Small intestine (tissue), 7 donors: Measurements from ENCODE around the gene PSMA7. TPM values are rescaled to one million over a fixed set of nuclear protein-coding genes. Genes with fewer than 3 reads are reported as not detected.

Experiments used
- DNase-seq, 2 donors: peaks; one replicate each; pipeline versions ENCODE4 v3.0.0 to v3.0.0-alpha.2; 2013
- FAIRE-seq: peaks from 2 replicates; lab custom pipeline; 2012; peaks lifted over from hg19 to GRCh38; lab: Jason Lieb, UNC
- H3K27ac ChIP-seq, 3 donors: one replicate each; pipeline ENCODE4 v1.5.1; 2013; ENCODE audit warnings: low read length in 2 of 3, mild to moderate bottlenecking in 2 of 3, control low read depth in 1 of 3, inconsistent platforms in 1 of 3, low read depth in 1 of 3, moderate library complexity in 1 of 3
- H3K27me3 ChIP-seq, 3 donors: one replicate each; pipeline ENCODE4 v1.6.1; 2013; ENCODE audit warnings: low read length in 3 of 3, inconsistent platforms in 1 of 3; ENCODE audit not compliant: control insufficient read depth in 3 of 3, insufficient read depth in 3 of 3
- H3K36me3 ChIP-seq, 3 donors: one replicate each; pipeline ENCODE4 v1.6.1; 2013; ENCODE audit warnings: low read length in 3 of 3, inconsistent platforms in 1 of 3, low read depth in 1 of 3, mild to moderate bottlenecking in 1 of 3, moderate library complexity in 1 of 3; ENCODE audit not compliant: control insufficient read depth in 3 of 3, insufficient read depth in 2 of 3
- H3K4me1 ChIP-seq, 3 donors: one replicate each; pipeline ENCODE4 v1.6.1; 2013; ENCODE audit warnings: low read length in 2 of 3, inconsistent platforms in 1 of 3, low read depth in 1 of 3, mild to moderate bottlenecking in 1 of 3, moderate library complexity in 1 of 3; ENCODE audit not compliant: control insufficient read depth in 3 of 3, insufficient read depth in 2 of 3
- H3K4me3 ChIP-seq, 3 donors: one replicate each; pipeline ENCODE4 v1.5.1; 2013; ENCODE audit warnings: low read length in 3 of 3, control low read depth in 1 of 3, inconsistent platforms in 1 of 3, low read depth in 1 of 3, mild to moderate bottlenecking in 1 of 3, moderate library complexity in 1 of 3
- H3K9me3 ChIP-seq, 2 donors: one replicate each; pipeline ENCODE4 v1.6.1; 2013; ENCODE audit warnings: low read depth in 1 of 2, low read length in 1 of 2; ENCODE audit not compliant: control insufficient read depth in 2 of 2, insufficient read depth in 1 of 2
- WGBS, 3 donors: extraction: QIAGEN DNeasy Blood & Tissue Kit; methylation state at CpG; one replicate each; pipeline ENCODE4 v1.1.7; 2013; 5-methylcytosine and 5-hydroxymethylcytosine counted together
- polyA plus RNA-seq, 4 donors: library from polyadenylated mRNA; stranded (reverse) in 3 of 4; unstranded in 1 of 4; fragments of 200-250 nt in 3 of 4; fragments of 120-200 nt in 1 of 4; gene quantifications; one replicate each; pipeline versions ENCODE4 v1.2.1 to v1.2.3, GENCODE V29; 2013
- donor health status: healthy with polysubstance abuse.
- donor health status: control.
- donor health status: control.
- donor health status: Bipolar disorder and iron deficiency.
- donor health status: healthy.

The PSMA7 gene
- polyA plus RNA-seq, 4 donors, result 136 to 378 (median 310) TPM

DNA sequence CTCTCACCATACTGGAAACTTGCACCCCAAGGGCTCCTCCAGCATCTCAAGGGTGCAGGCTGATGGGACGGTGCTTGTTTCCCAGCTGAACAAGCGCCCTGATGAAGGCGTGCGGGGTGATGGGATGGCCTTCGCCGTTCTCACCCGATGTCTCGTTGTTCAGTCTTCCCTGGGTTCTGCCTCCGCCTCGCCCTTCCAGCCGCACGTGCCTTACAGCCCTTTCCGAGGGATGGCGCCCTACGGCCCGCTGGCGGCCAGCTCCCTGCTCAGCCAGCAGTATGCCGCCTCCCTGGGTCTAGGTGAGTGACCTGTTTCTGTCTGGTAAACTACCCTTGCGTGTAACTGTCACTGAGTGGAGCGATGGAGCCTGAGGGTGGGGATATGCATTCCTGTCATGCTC is 17.1 kb downstream of the PSMA7 start:
- Histone ChIP-seq H3K27me3 (no peaks in the 10 kb centered on the region), H3K36me3 (peaks cover 0 to 69% (median 25%) of the 10 kb centered on the region in 3 donors), H3K27ac (no peak overlapping the region), H3K9me3 (no peaks in the 10 kb centered on the region), H3K4me1 (peaks cover 0 to 11% (median 7%) of the 10 kb centered on the region in 3 donors), H3K4me3 (no peak overlapping the region)
- 95 to 97% (median 96%) methylated on average over 20 of the region's 20 CpGs for WGBS, 3 donors
- FAIRE-seq (no peak), DNase-seq (no peak)

DNA sequence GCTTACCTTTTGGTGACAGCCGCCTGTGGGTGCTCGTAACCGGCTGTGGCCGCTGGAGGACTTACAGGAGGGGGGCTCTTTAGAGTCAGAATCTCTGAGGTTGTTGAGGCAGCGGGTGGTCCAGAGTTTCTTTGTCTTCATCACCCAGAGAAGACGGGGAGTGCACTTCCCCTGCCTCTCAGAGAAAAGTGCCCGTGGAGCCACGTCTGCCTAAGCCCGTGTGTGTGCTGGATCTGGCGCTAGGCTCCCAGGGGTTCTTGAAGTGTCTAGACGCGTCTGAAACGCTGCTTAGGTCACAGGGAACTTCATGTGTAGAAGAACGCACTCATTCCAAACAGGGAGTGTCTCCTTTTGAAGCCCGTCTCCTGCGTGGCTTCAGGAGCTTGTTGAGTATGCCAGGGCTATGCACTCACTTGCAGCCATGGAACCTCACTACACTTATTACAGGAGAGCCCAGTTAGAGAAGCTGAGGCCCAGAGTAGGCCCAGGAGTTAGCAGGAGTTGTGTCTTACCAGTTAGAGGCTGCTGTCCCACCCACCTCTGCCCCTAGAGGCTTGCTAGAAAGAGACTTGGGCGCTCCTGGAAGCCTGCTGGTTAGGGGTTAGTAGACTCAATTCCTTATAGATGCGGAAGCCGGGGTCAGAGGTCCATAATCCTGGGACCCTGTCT is 19.6 kb downstream of the PSMA7 start:
- peak overlapping the region; percentile 55 to 91 (median 86) for H3K4me3 ChIP-seq
- 12 to 27% (median 26%) methylated on average over 19 of the region's 19 CpGs for WGBS, 3 donors
- FAIRE-seq (no peak), DNase-seq (peak; percentile 31 to 45)
- peaks cover 0 to 44% (median 19%) of the 10 kb centered on the region in 3 donors for H3K36me3 ChIP-seq
- peaks cover 3 to 35% (median 10%) of the 10 kb centered on the region in 3 donors for H3K4me1 ChIP-seq
- no peaks in the 10 kb centered on the region for H3K9me3 ChIP-seq
- peak overlapping the region in 1 of 3 donors; percentile 28 for H3K27ac ChIP-seq
- no peaks in the 10 kb centered on the region for H3K27me3 ChIP-seq

GRCh38 chr20:62122654-62123449 is 20.3 kb downstream of the PSMA7 start:
- H3K36me3 ChIP-seq, result peaks cover 0 to 37% (median 12%) of the 10 kb centered on the region in 3 donors
- no peaks in the 10 kb centered on the region for H3K9me3 ChIP-seq
- H3K4me1 ChIP-seq, result peaks cover 3 to 38% (median 10%) of the 10 kb centered on the region in 3 donors
- H3K4me3 ChIP-seq, result peak overlapping the region; percentile 55 to 91 (median 86)
- H3K27me3 ChIP-seq, result no peaks in the 10 kb centered on the region
- WGBS, 3 donors, result 0 to 1% (median 0%) methylated on average over 36 to 77 of the region's 77 CpGs
- DNase-seq (peak; percentile 40 to 76), FAIRE-seq (no peak)
- H3K27ac ChIP-seq, result peak overlapping the region; percentile 49 to 83 (median 70)

- no peak for FAIRE-seq
- Histone ChIP-seq H3K27me3 (no peaks in the 10 kb centered on the region), H3K4me1 (peaks cover 3 to 38% (median 10%) of the 10 kb centered on the region in 3 donors), H3K36me3 (peaks cover 0 to 29% (median 7%) of the 10 kb centered on the region in 3 donors), H3K9me3 (no peaks in the 10 kb centered on the region), H3K27ac (peak within 1 kb of the TSS; percentile 93 to 98 (median 96)), H3K4me3 (peak within 1 kb of the TSS; percentile 57 to 91 (median 86))
- 0 to 1% (median 0%) methylated on average over 41 to 124 of the region's 124 CpGs for WGBS, 3 donors
- peak; percentile 96 to 100 for DNase-seq
Observed at GRCh38 chr20:62121776-62122653, 21.2 kb downstream of the PSMA7 start, which contains the start of gene LSM14B. LSM14B (plus strand) TSS chr20:62122475; CDS start chr20:62122667, 192 bp downstream.

- WGBS, 3 donors, result 12 to 16% (median 12%) methylated on average over 45 of the region's 45 CpGs
- peak in 1 of 2 donors; percentile 78 for DNase-seq
- Histone ChIP-seq H3K27ac (peak overlapping the region; percentile 93 to 98 (median 96)), H3K4me3 (peak overlapping the region; percentile 57 to 68 (median 66)), H3K4me1 (peaks cover 3 to 38% (median 10%) of the 10 kb centered on the region in 3 donors), H3K9me3 (no peaks in the 10 kb centered on the region), H3K27me3 (no peaks in the 10 kb centered on the region), H3K36me3 (peaks cover 0 to 22% (median 3%) of the 10 kb centered on the region in 3 donors)
- FAIRE-seq, result no peak
Observed at GRCh38 chr20:62120990-62121775, 22.0 kb downstream of the PSMA7 start.

- no peaks in the 10 kb centered on the region for H3K27me3 ChIP-seq
- H3K4me3 ChIP-seq, result no peak overlapping the region
- peaks cover 0 to 14% (median 0%) of the 10 kb centered on the region in 3 donors for H3K36me3 ChIP-seq
- 25 to 76% (median 55%) methylated on average over 5 of the region's 5 CpGs for WGBS, 3 donors
- no peaks in the 10 kb centered on the region for H3K9me3 ChIP-seq
- peaks cover 3 to 38% (median 10%) of the 10 kb centered on the region in 3 donors for H3K4me1 ChIP-seq
- no peak for DNase-seq
- FAIRE-seq, result no peak
- peak overlapping the region; percentile 5 to 98 (median 80) for H3K27ac ChIP-seq
Observed at GRCh38 chr20:62120365-62120762, 22.8 kb downstream of the PSMA7 start.

- Histone ChIP-seq H3K9me3 (no peaks in the 10 kb centered on the region), H3K27ac (peak overlapping the region; percentile 56 to 98 (median 80)), H3K36me3 (peaks cover 0 to 9% (median 0%) of the 10 kb centered on the region in 3 donors), H3K27me3 (no peaks in the 10 kb centered on the region), H3K4me1 (peaks cover 3 to 38% (median 10%) of the 10 kb centered on the region in 3 donors), H3K4me3 (no peak overlapping the region)
- 15 to 51% (median 25%) methylated on average over 10 of the region's 10 CpGs for WGBS, 3 donors
- DNase-seq (peak; percentile 89 to 91), FAIRE-seq (no peak)
Observed at GRCh38 chr20:62119591-62120364, 23.4 kb downstream of the PSMA7 start.
